ENCODE results near the gene PRKN.
"Not testable (repeated sequence)": the region's sequence is repeated elsewhere in the genome, so short reads cannot be mapped to it uniquely, and the experiment has no call there.

Gene PRKN

DNA sequence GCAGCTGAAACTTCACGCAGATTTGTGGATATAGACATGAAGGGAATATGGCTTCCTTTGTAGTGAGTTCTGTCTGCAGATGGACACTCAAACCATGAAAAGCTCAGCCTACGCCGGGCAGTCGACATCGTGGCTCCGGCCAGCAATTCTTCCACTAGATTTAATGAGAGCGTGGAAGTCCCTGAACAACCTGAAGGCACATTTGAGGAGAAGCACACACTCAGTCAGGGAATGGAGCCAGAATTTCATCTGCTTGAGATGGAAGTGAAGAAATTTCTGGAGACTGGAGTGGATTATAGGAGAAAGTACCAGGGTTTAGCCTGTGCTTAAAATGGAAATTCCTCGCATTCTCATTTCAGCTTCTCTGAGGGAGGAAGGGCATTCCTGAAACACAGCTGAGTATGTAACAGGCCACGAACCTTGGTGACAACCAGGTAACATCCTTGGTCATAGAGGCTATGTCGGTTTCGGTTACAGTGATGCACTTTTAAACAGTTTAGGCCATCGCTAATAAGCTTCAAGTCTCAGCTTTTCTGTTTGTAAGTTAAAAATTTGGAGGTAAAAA, 1373.2 kb downstream of the PRKN start:
- no peak for DNase-seq (ENCODE audit: low read depth)

DNA sequence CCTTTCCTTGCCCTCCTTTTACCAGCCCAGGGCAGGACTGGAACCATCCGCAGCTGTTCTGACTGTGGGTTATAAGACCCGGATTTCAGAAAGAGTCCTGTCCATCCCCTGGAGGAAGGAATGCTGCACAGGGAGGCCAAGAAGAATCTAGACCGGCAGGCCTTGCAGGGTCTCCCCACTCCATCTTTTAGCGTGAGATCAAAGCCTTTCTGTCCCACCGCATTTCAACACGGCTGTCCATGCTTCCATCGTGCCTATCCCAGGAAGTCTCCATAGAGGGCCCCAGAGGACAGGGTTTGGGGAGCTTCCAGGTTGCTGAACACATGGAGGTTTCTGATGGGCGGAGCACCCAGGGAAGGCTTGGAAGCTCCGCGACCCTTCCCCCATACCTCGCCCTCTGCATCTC, 1374.4 kb downstream of the PRKN start:
- no peak for DNase-seq (ENCODE audit: low read depth)

DNA sequence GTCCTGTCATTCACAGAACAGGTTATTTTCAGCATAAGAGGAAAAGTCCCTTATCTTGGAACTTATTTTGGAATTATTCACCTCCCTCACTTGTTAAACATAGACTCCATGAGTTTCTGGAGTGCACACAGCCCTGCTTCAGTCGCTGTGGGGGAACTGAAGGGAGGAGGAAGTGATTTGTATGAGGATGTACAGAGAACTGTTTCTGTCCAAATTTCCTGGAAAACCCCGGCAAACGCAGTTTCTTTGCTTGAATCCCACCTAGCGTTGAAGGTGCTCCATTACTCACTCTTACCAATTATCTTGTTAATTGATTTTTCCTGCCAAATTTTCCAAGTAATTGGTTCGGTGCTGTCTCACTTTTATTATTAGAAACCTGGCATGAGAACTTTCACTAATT, 1375.7 kb downstream of the PRKN start:
- no peak for DNase-seq (ENCODE audit: low read depth)

DNA sequence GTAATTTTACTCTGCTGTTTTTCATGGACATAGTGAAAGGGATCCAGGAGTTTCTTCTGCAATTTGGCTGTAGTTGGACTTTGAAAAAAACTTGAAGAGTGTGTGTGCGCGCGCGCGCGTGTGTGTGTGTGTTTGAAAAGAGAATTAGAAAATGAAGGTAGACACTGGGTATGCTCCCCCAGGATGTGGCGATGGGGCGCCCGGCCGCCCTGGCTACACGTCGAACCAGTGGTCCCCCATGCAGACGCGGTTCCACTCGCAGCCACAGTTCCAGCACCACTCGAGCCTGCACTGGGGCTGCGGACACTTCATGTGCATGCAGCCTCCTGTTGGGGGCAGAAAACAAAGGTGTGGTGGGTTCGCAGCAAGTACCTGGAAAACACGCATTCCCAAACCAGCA, 1377.7 kb downstream of the PRKN start:
- DNase-seq (ENCODE audit: low read depth), result no peak

DNA sequence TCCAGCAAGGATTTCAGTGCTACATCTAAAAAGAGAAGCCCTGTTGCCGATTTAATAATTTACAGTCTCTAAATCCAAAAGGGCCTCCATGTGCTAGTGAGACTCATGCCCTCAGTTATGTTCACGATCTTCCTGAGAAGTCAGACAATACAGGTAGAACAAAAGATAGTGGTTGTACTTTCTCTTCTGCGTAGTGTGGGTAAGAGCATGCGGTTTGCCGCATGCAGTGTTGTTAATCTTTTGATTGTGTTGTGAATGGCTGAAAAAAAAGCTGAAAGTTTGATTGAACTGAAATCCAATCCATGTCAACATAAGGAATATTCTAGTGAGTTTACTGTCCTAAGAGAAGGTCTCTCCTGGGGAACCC, 1379.0 kb downstream of the PRKN start:
- no peak for DNase-seq (ENCODE audit: low read depth)

DNA sequence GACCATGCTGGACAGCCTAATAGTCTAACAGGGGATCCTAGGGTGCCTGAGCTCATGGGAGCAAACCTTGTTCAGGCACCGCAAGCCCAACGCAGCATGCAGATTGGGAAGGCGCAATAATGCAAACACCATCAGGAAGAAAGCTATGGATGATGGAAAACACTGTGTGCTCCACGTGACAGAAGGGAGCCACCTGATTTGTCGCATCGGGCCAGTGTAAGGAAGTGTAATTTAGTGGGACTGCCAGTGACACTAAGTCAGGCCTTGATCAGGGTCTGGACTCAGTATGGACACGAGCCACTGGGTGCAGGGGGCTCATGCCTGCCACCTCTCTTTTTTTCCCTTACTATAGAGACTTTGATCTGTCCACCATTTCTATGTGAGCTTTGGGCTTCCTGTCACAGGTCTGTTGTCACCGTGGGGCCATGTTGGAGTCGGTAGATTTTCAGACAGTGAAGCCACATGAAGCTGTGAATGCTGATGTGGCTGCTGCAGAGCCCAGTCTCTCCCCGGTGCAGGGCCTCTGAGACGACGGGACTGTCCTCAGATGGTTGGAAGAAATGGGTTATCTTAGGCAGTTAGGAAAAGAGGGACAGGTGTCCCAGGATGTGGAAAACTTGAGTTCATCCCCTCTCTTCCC, 1379.5 kb downstream of the PRKN start:
- no peak for DNase-seq (ENCODE audit: low read depth)

DNA sequence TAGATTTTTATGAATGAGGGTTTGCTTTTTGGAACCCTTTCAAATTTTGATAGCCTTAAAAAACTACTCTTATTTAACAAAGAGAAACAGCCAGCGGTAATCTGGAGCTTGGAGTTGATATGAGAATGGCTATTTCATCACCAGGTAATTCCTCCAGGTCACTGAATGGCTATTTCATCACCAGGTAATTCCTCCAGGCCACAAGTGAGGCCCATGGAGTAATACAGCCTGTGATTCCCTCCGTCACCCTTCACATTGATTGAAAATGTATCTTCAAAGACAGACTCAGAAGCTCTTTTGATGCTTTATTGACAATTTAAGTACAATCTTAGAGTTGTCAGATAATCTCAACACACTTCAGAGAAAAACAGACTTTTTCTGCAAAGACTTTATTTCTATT, 1380.4 kb downstream of the PRKN start:
- DNase-seq (ENCODE audit: low read depth), result no peak

DNA sequence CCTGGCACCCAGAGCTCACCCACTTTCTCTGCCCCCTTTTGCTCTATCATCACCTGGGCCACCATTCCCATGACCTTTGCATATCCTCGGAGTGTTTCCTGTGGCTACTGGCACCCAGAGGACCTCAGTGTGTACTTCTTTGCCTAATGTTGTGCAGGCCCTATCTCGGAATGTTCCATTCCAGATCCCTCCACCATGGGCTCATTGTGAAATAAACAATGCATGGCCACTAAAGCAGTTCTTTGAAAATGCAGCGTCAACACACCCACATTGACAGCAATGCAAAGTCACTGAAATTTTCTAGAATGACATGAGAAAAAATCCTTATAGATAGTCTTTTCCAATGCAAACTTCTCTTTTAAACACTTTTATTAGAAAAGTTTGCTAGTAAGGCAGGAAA, 1380.8 kb downstream of the PRKN start:
- no peak for DNase-seq (ENCODE audit: low read depth)

DNA sequence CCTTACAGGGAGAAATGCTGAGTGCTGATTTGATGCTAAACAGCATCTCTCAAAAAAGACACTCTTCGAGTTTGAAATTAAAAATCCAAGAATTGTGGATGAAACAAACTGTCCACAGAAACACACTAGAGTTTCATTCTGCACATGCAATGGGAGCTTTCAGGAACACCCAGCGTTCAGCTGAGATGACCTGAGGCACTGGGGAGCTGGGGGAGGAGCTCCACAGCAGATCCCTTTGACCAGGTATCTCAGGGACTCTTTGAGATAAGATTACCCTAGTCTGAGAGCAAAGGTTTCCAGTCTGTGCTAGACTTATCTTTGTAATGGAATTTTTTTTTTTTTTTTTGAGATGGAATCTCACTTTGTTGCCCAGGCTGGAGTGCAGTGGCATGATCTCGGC, 1382.9 kb downstream of the PRKN start:
- no peak for DNase-seq (ENCODE audit: low read depth)

DNA sequence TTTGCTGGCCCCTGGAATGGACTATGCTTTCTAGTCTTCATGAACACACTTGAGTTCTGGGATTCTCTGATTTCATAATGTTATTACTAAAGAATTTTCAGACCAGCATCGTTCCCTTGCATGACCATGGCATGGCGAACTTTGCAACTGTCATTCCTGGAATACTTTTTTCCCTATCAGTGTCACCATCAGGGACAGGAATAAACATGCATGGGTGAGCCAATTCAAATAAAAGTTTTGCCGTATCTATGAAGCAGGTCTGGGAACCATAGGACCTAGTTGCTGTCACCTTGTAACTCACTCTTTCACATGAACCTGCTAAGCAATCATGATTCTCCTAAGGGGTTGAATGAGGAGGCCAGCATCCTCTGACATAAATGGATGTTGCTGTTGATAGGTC, 1385.5 kb downstream of the PRKN start:
- no peak for DNase-seq (ENCODE audit: low read depth)

DNA sequence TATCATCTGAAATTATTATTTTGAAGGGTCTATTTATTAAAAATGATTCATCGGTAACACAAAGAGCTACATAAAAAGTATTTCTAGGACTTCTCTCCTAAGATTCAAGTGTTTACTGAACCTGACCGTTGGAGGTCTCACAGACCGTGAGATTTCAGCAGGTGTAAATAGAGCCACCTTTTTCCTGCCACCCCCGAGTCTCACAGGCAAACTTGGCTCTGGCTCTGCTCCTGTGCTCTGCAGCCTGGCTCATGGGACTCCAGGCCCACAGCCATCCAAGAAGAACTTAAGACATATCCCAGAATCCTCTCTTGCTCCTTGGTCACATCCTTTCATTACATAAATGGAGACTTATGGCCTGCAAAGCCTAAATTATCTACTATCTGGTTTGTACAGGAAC, 1385.9 kb downstream of the PRKN start:
- DNase-seq (ENCODE audit: low read depth), result no peak

DNA sequence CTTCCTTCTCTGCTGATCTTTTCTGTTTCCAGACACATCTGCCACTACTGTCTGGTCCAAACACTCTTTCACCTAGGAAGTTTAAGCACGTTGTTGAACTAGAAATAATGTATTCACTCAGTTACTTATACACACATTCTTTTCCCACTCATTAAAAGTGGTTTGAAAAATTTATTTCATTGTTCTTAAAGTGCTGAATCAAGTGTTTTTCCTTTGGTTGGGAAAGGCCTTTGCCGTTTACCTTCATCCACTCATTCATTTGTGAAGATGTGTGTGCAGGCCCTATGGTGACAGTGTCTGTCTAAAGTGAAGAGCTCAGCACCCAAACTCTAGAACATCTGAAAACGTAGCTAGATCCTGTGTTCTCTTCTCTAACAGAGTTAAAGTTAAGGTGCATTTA, 1389.6 kb downstream of the PRKN start:
- no peak for DNase-seq (ENCODE audit: low read depth)

DNA sequence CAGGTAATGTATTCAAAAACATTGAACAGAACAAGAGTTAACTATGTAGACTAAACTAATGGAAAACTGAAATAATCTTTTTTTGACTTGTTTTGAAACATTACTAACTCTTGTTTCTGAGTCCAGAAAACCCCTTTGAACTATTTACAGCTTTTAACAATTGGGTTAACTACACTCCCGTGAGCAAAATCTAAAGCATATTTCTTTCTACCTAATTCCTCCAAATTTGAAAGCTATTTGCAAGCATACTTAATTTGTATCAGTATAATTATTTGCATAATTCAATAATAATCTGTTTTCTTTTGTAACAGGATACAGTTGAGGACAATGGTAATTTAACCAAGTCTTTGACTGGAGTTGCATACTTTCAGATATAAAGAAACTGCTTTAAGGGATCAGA, 1391.1 kb downstream of the PRKN start:
- no peak for DNase-seq (ENCODE audit: low read depth)

DNA sequence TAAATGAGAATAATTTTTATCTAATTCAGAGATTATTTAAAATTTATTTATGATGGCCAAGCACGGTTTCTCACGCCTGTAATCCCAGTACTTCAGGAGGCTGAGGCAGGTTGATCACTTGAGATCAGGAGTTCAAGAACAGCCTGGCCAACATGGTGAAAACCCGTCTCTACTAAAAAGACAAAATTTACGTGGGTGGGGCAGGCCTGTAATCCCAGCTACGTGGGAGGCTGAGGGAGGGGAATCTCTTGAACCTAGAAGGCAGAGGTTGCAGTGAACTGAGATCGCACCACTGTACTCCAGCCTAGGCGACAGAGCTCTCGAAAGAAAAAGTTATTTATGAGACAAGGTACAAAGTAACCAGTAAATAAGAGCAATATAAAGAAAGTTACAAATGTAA, 1394.2 kb downstream of the PRKN start:
- no peak for DNase-seq (ENCODE audit: low read depth)

DNA sequence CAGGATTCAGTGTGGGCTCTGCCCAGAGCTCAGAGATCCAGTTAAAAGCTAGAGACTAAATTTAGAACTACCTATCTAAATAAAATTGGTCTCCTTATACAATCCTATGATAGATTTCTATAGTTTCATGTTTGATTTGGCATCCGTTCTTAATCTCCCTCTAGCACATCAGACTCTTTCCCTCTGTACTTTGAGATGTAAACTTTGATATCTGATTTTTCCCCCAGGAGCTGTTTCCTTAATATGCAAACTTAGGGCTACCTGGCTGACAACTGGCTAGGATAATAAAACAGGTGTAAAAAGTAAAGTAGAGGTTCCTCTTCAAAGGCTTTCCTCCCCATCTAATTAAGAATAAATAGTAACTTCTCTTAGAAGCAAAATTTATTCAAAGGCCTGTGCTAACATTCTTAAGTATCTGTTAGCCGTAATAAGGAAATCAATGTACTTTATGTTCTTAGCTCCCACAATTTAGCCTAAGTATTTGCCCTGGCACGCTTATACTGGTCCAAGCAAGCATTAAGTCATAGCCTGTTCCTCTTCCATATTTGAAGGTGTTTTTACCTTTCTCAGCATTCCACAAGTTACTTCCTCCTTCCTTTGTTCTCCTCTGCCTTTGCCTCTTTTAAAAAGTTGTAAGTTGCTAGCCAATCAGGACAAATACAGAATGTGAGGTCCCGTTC, 1396.0 kb downstream of the PRKN start:
- DNase-seq (ENCODE audit: low read depth), result not testable (repeated sequence)

DNA sequence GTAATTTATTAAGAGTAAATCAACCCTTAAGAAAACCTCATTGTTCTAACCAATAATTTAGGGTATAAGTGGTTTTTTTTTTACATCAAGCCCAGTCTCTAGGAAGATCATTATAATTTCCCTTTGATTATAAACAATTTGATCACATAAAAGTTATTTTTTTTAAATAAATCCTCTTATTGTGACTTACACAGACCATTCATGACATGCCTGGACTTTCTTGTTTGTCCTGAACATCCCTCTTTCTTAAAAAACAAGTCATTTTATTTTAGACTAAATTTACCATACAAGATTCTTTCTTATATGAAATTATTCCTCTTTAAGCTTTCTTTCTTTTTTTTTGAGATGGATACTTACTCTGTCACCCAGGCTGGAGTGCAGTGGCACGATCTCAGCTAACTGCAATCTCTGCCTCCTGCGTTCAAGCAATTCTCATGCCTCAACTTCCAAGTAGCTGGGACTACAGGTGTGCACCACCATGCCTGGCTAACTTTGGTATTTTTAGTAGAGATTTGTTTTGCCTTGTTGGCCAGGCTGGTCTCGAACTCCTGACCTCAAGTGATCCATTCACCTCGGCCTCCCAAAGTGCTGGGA, 1400.1 kb downstream of the PRKN start:
- no peak for DNase-seq (ENCODE audit: low read depth)

DNA sequence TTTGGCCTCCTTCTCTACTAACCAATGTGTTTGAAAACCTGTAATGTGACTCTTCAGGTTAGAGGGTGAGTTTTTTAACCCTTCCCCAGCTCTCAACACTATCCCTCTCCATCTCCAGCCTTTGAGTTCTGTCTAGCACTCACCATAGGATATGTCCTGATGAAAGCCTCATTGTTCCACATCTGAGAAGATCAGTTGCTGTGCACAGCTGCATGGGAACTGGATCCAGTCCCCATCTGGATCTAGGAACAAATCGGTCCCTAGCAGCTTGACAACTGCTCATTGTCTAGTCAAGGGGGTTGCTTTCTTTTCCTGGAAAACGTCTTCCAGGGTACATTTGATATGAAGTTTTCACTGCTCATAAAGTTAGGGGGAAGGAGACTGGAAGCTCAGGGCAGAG, 1408.3 kb downstream of the PRKN start:
- no peak for DNase-seq (ENCODE audit: low read depth)

DNA sequence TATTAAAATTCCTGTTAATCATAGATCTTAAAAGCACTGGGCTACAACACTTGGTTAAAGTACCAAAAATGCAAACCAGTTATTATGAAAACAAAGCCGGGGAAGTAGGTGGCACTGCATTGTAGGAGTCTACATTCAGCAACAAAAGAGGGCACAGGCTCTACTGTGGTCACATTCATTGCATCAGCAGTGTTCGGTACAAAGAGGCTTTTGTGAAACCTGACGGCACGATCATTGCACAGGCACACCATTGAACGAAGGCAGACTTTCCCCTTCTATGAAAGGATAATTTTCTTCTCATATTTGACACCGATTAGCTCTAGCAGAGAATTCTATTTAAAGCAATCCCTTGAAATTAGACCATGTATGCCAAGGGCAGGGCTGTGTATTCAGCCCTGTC, 1409.1 kb downstream of the PRKN start:
- DNase-seq (ENCODE audit: low read depth), result no peak

DNA sequence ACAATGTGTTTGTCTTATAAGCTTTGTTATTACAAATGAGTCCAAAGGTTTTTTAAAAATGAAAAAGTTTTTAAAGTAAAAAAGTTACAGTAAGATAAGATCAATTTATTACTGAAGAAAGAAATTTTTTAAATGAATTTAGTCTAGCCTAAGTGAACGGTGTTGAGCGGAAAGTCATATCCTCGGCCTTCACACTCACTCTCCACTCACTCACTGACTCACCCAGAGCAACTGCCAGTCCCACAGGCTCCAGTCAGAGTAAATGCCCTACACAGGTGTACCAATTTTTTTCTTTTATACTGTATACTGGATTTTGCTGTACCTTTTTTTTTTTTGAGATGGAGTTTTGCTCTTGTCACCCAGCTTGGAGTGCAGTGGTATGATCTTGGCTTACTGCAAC, 1411.0 kb downstream of the PRKN start:
- no peak for DNase-seq (ENCODE audit: low read depth)

DNA sequence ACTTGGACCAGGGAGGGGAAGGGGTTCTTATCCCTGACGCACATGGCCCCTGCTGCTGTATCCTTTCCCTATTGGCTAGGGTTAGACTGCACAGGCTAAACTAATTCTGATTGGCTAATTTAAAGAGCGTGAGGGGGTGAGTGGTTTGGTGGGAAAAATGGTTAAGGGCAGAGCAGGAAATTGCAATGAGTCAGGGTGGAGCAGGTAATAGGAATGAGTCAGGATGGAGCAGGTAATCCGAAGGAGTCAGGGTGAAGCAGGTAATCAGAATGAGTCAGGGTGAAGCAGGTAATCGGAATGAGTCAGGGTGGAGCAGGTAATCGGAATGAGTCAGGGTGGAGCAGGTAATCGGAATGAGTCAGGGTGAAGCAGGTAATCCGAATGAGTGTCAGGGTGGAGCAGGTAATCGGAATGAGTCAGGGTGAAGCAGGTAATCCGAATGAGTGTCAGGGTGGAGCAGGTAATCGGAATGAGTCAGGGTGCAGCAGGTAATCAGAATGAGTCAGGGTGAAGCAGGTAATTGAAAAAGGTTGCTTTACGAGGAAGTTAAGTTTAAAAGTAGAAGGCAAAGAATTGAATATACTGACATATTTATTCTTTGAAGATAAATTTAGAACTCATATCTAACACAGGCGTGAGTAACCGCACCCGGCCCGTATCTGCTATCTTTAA, 1412.2 kb downstream of the PRKN start:
- not testable (repeated sequence) for DNase-seq (ENCODE audit: low read depth)

DNA sequence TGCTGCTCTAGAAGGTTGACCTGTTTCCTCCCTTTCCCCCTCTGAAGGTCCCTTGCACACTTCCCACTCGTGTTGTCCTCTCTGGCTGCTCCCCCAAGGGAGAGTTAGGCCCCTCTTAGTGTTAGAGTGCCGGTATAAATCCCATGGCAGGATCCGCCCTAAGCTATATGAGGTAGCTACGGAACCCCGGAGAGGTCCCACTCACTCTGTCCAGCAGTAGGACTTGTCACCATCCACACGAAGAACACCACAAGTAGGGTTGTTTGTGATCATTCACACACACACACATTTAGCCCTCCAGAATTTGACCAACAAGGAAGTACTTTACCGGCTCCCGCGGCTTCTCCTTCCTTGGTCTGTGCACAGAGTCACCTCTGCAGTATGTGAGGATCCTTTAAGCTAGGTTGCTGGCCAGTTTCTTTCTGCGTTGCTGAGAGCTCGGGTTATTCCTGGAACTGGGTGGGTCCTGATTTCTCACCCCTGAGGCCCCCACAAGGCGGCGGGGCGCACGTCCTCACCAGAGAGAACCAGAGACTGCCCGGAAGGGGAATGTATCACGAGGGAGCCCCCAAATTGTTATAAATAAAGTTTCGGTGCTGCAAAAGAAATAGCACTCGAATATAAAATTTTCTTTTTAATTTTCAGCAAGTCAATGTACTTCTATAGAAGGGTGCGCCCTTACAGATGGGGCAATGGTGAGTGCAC, 1412.9 kb downstream of the PRKN start:
- DNase-seq (ENCODE audit: low read depth), result not testable (repeated sequence)

DNA sequence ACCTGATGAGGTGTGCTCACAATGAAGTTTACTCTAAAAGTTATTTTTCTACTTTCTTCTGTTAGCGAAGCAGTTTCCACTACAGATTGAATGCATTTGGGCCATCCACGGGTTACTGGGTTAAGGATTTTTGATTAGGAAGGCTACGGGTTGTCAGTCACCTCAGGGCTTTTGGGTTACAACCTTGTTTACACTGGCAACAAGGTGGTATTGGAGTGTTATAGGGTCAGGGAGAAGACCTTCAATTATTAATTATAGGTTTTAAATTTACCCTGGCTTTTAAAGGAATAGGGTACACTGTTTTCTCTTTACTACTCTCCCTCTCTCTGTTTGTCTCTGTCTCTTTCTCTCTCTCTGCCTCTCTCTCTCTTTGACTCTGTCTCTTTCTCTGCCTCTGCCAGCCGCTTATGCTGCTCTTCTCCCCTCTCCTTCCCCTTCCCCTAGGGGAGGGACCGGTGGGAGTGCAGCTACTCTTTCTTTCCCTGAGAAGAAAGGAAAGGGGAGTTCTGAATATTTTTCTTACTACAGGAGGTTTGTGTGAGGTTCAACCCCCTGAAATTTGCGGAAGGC, 1413.5 kb downstream of the PRKN start:
- no peak for DNase-seq (ENCODE audit: low read depth)

Data from non-pigmented ciliary epithelial cell (primary cell).